A673 (cell line): ENCODE results near the gene CD276. TPM values are rescaled to one million over a fixed set of nuclear protein-coding genes. Genes with fewer than 3 reads are reported as not detected.

ENCODE experiments used
- BruUV-seq: library from RNA; stranded (reverse); fragments of 400-500 nt; replicated peaks from 2 replicates; lab custom pipeline; 2021; lab: Mats Ljungman, UMichigan
- CTCF ChIA-PET: fragments of 300-600 bp; sonication (Branson Sonifier 250); formaldehyde crosslinking; loops from one replicate; lab custom pipeline; 2022; ENCODE audit warnings: antibody characterized with exemption; lab: Charles Lee
- POLR2A ChIA-PET: fragments of 300-600 bp; sonication (Branson Sonifier 250); formaldehyde crosslinking; loops from one replicate; lab custom pipeline; 2022; ENCODE audit warnings: antibody characterized with exemption; ENCODE audit not compliant: low non-redundant PET; lab: Charles Lee
- DNase-seq: peaks from one replicate; pipeline ENCODE4 v3.0.0-alpha.2; 2015; ENCODE audit warnings: low spot score
- H3K27ac ChIP-seq: fragments of 200-600 bp; sonication (generic); 2 replicates; pipeline ENCODE4 v1.5.1; 2016; ENCODE audit warnings: mixed run types, low read depth, mild to moderate bottlenecking, mixed read lengths, antibody characterized with exemption, low read length; ENCODE audit not compliant: poor library complexity, severe bottlenecking
- H3K27me3 ChIP-seq: fragments of 200-600 bp; sonication (generic); replicated peaks from 2 replicates; pipeline ENCODE4 v1.6.1; 2017; ENCODE audit warnings: mixed run types, low read depth, mild to moderate bottlenecking, mixed read lengths, antibody characterized with exemption, low read length; ENCODE audit not compliant: insufficient read depth, poor library complexity
- H3K36me3 ChIP-seq: fragments of 200-600 bp; sonication (generic); 2 replicates; pipeline ENCODE4 v1.6.1; 2016; ENCODE audit warnings: mixed run types, mild to moderate bottlenecking, mixed read lengths, antibody characterized with exemption, low read length; ENCODE audit not compliant: insufficient read depth, poor library complexity, severe bottlenecking
- H3K4me1 ChIP-seq: fragments of 200-600 bp; sonication (generic); 2 replicates; pipeline ENCODE4 v1.6.1; 2017; ENCODE audit warnings: mixed run types, mild to moderate bottlenecking, mixed read lengths, antibody characterized with exemption, low read length; ENCODE audit not compliant: insufficient read depth, poor library complexity, severe bottlenecking
- H3K4me3 ChIP-seq: fragments of 200-600 bp; sonication (generic); 2 replicates; pipeline ENCODE4 v1.5.1; 2016; ENCODE audit warnings: low read depth, mixed run types, mild to moderate bottlenecking, mixed read lengths, low read length; ENCODE audit not compliant: poor library complexity, severe bottlenecking
- H3K9me3 ChIP-seq: fragments of 200-600 bp; sonication (generic); 2 replicates; pipeline ENCODE4 v1.6.1; 2016; ENCODE audit warnings: mixed run types, low read depth, mild to moderate bottlenecking, mixed read lengths, antibody characterized with exemption, low read length; ENCODE audit not compliant: poor library complexity, severe bottlenecking
- EZH2 ChIP-seq: fragments of 200-600 bp; sonication (generic); IDR thresholded peaks from 2 replicates; pipeline ENCODE4 v1.6.1; 2017; ENCODE audit warnings: borderline replicate concordance, low read depth, mild to moderate bottlenecking, mixed read lengths, antibody characterized with exemption, low read length; ENCODE audit not compliant: poor library complexity, severe bottlenecking
- intact Hi-C: fragments of 100-400 bp; cut with micrococcal nuclease; formaldehyde crosslinking; loops from one replicate; pipeline ENCODE4 v1.10.0; 2022; ENCODE audit not compliant: unreplicated experiment
- total RNA-seq: library from RNA; stranded (reverse); gene quantifications from 2 replicates; pipeline ENCODE4 v1.2.3, GENCODE V29; 2021
- TF ChIP-seq, protein P1 (sequence below): fragments of 300-800, 200-600 bp; sonication (generic); conservative IDR thresholded peaks from 2 replicates; pipeline ENCODE4 v1.5.1; 2017; ENCODE audit warnings: low read depth, mild to moderate bottlenecking, antibody characterized with exemption, low read length, moderate library complexity, mixed read lengths

Gene CD276
- total RNA-seq, 1 experiment from 2014 or later = 71.4 TPM

DNA sequence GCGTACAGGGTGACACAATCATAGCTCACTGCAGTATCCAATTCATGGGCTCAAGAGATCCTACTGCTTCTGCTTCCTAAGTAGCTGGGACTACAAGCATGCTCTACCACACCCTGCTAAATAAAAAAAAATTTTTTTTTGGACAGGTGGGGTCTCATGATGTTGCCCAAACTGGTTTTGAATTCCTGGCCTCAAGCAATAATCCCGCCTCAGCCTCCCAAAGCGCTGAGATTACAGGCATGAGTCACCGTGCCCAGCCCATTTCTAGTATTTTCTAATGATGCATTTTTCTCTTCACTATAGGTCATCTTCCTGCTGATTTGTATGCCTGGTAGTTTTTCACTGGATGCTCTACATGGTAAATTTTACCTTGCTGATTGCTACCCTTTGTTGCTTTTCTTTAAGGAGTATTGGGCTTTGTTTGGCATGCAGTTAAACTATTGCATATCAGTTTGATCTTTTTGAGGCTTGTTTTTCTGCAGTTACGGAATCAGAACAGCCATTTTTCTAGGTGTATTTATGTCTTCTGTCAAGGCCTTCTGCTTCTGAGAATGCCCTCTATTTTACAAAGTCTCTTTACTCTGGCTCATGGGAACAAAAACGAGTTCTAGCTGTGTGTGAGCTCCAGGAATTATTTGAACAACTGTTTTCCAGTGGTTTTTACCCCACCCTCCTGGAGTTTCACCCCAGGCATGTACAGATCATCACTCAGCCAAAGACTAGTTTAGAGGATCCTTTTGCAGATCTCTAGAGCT lies 36.7 kb upstream of the CD276 start:
- no peak overlapping the region for H3K27ac ChIP-seq
- no peaks in the 10 kb centered on the region for H3K27me3 ChIP-seq
- no peak for DNase-seq
- TF ChIP-seq, protein P1, sequence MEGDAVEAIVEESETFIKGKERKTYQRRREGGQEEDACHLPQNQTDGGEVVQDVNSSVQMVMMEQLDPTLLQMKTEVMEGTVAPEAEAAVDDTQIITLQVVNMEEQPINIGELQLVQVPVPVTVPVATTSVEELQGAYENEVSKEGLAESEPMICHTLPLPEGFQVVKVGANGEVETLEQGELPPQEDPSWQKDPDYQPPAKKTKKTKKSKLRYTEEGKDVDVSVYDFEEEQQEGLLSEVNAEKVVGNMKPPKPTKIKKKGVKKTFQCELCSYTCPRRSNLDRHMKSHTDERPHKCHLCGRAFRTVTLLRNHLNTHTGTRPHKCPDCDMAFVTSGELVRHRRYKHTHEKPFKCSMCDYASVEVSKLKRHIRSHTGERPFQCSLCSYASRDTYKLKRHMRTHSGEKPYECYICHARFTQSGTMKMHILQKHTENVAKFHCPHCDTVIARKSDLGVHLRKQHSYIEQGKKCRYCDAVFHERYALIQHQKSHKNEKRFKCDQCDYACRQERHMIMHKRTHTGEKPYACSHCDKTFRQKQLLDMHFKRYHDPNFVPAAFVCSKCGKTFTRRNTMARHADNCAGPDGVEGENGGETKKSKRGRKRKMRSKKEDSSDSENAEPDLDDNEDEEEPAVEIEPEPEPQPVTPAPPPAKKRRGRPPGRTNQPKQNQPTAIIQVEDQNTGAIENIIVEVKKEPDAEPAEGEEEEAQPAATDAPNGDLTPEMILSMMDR = no peak
- no peak for TF ChIP-seq EZH2
- ChIA-PET POLR2A (interaction anchor here (0.9 kb wide), 1 partner anchor 35 kb away, joined by 3 read pairs; no protein-coding TSS in a partner anchor), CTCF (interaction anchor here (0.7 kb wide), 1 partner anchor 31 kb away, joined by 6 read pairs; no protein-coding TSS in a partner anchor)
- H3K36me3 ChIP-seq = no peaks in the 10 kb centered on the region
- no peaks in the 10 kb centered on the region for H3K4me1 ChIP-seq
- H3K9me3 ChIP-seq = no peaks in the 10 kb centered on the region
- intact Hi-C loops = no loop called here
- H3K4me3 ChIP-seq = no peak overlapping the region
- BruUV-seq = no TSS peak

DNA sequence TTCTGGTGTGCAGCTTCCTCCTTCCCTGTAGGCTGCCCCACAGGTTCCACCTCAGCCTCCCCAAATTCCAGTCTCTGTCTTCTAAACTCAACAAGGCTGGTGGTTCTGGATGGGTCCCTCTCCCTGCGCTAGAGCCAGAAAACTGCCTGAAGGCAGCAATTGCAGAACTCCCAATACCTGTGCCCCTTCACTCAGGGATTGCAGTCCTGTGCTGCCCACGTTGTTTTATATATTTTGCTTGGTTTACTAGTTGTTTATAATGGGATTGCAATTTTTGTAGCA lies 36.2 kb upstream of the CD276 start:
- H3K36me3 ChIP-seq = no peaks in the 10 kb centered on the region
- CTCF ChIA-PET = no interaction called here
- POLR2A ChIA-PET = interaction anchor here (0.9 kb wide), 1 partner anchor 35 kb away, joined by 3 read pairs; no protein-coding TSS in a partner anchor
- H3K27me3 ChIP-seq = no peaks in the 10 kb centered on the region
- no peak overlapping the region for H3K27ac ChIP-seq
- BruUV-seq = no TSS peak
- TF ChIP-seq EZH2 = no peak
- intact Hi-C loops = no loop called here
- H3K4me1 ChIP-seq = no peaks in the 10 kb centered on the region
- no peak for DNase-seq
- H3K9me3 ChIP-seq = no peaks in the 10 kb centered on the region
- no peak overlapping the region for H3K4me3 ChIP-seq

DNA sequence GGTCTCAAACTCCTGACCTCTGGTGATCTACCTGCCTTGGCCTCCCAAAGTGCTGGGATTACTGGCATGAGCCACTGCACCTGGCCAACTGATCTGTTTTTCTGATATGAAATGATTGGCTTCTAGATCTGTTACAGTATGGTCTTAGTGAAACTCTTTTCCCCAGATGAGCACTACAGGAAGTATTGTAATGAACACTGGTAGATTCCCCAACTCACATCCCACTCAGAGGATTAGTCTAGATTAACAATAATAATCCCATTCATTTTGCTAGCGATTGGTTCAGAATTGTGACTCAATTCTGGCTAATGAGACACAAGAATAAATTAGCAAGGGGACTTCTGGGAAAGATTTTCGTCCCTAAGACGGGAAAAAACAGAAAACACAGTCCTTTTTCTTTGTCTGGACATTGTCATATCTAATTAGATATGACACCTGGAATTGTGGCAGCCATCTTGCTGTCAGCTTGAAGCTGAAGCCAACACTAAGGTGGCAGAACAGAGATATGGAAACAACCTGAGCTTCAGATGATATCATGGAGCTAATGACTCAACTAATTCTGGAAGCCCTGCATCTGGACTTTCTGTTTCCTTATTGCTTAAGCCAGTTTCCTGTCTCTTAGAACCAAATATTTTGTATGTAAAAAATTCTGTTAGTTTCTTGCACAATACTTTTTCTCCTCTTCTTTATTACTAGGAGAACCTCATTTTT lies 33.6 kb upstream of the CD276 start:
- DNase-seq = peak; percentile 33
- H3K4me3 ChIP-seq = no peak overlapping the region
- H3K9me3 ChIP-seq = no peaks in the 10 kb centered on the region
- H3K27ac ChIP-seq = no peak overlapping the region
- TF ChIP-seq, protein P1 = no peak
- TF ChIP-seq EZH2 = no peak
- no TSS peak for BruUV-seq
- H3K4me1 ChIP-seq = no peaks in the 10 kb centered on the region
- intact Hi-C loops = no loop called here
- CTCF ChIA-PET = interaction anchor here (0.6 kb wide), 1 partner anchor 14 kb away, joined by 3 read pairs; no protein-coding TSS in a partner anchor
- POLR2A ChIA-PET = no interaction called here
- no peaks in the 10 kb centered on the region for H3K36me3 ChIP-seq
- no peaks in the 10 kb centered on the region for H3K27me3 ChIP-seq
